ENCODE results near the gene POLR2E. TPM values are rescaled to one million over a fixed set of nuclear protein-coding genes. Genes with fewer than 3 reads are reported as not detected.

POLR2E gene
- total and polyA plus RNA-seq, 2 experiments from 2014 or later: 257 to 286 TPM

- peaks cover 4% of the 10 kb centered on the region for H3K27me3 Mint-ChIP-seq (ENCODE audit: insufficient read depth, low read depth, poor library complexity)
- H3K4me1 ChIP-seq (ENCODE audit: insufficient read depth): no peaks in the 10 kb centered on the region
- no peak overlapping the region for H3K27ac Mint-ChIP-seq
- DNase-seq (ENCODE audit: low spot score) (no peak), ATAC-seq (no peak)
- no peaks in the 10 kb centered on the region for H3K27me3 ChIP-seq (ENCODE audit: insufficient read depth)
- H3K36me3 Mint-ChIP-seq (ENCODE audit: low read depth): peaks cover 7% of the 10 kb centered on the region
- TF ChIP-seq POLR2AphosphoS5 (IDR thresholded peaks at IDR 0.05; ENCODE audit: low read depth) (no peak), ETS1 (IDR thresholded peaks at IDR 0.05) (no peak), EZH2 (IDR thresholded peaks at IDR 0.05; ENCODE audit: low read depth, unreplicated experiment) (no peak), EZH2phosphoT487 (IDR thresholded peaks at IDR 0.05; ENCODE audit: unreplicated experiment) (no peak), ZNF462 (CRISPR knock-in tag; IDR thresholded peaks at IDR 0.05) (no peak), NANOG (IDR thresholded peaks at IDR 0.05; ENCODE audit: borderline replicate concordance) (no peak), REST (IDR thresholded peaks at IDR 0.05; ENCODE audit: unreplicated experiment) (no peak), JUNB (IDR thresholded peaks at IDR 0.05; ENCODE audit: unreplicated experiment) (no peak), ZNF114 (CRISPR knock-in tag; IDR thresholded peaks at IDR 0.05) (no peak), CTCF (conservative IDR thresholded peaks at IDR 0.05; ENCODE audit: low read depth in 2 of 2) (no peak), CREB1 (CRISPR knock-in tag; IDR thresholded peaks at IDR 0.05; ENCODE audit: low read depth) (no peak), STAT1 (IDR thresholded peaks at IDR 0.05; ENCODE audit: unreplicated experiment) (no peak), ZNF331 (CRISPR knock-in tag; IDR thresholded peaks at IDR 0.05; ENCODE audit: low read depth) (no peak)
- H3K9me2 ChIP-seq (ENCODE audit: insufficient read depth): no peaks in the 10 kb centered on the region
- H3K4me2 ChIP-seq: no peak overlapping the region
- no peaks in the 10 kb centered on the region; the same call in 1 of the 2 replicates for H4K20me1 ChIP-seq (replicated peaks; ENCODE audit: insufficient read depth)
- H3K4me3 Mint-ChIP-seq: no peak overlapping the region
- H3K4me3 ChIP-seq: no peak overlapping the region
- H2AFZ ChIP-seq: no peak overlapping the region
- H3K27ac ChIP-seq (ENCODE audit: low read depth): no peak overlapping the region
- H3F3A ChIP-seq (replicated peaks; ENCODE audit: low read depth): 0 out of 2 replicates have a peak, but pooled peaks cover 6% of the 10 kb centered on the region
- H3K79me2 ChIP-seq (replicated peaks; ENCODE audit: insufficient read depth): no peaks in the 10 kb centered on the region
- H3K36me3 ChIP-seq (ENCODE audit: insufficient read depth): no peaks in the 10 kb centered on the region
- no peaks in the 10 kb centered on the region; the same call in 2 of the 3 replicates for H3K9me3 Mint-ChIP-seq
- H3K4me1 Mint-ChIP-seq: peaks cover 2% of the 10 kb centered on the region
These were observed 32.0 kb upstream of the POLR2E start for GRCh38 chr19:1126984-1127760.
